GM21367 (cell line): ENCODE results near the gene PDLIM7.

Source experiments
- ATAC-seq: cut with Tn5 transposase; IDR thresholded peaks from one replicate; pipeline ENCODE4 v1.9.1; 2021; ENCODE audit not compliant: unreplicated experiment

PDLIM7 gene

DNA sequence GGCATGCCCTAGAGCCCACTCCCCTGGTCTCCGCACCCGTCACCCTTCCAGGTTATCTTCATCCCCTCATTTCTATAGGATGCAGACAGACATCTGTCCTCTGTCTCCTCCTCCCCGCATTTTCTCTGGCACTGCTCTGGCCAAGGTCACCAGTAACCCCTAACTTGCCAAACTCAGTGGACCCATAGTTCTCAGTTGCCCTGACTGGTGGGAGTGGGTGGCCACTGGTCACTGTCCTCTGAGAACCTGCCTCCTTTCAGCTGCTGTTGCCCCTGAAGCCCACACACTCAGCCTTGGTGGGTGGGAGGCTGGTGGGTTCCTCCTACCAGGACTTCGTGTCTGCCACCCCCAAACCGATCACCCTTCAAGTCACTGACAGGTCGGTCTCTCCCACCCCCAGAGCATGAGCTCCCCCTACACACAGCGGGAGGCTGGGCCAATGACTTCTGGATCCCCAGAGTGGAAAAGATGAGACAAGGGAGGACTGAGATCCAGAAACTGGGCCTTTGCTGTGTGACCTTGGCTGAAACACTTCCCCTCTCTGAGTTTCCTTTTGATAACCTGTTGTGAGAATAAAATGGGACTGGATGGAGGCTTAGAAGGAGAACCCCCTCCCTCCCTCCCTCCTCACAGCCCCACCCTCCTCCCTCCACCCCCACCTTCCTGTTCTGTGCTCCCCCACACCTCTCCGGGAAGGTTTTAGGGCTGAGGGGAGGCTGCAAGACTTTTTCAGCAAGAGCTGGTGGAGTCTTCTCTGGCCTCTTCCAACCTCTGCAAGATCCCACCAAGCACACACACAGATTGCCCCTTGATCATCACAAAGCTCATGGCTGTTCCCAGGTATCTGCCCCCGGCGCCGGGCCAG, 21.6 kb downstream of the PDLIM7 start:
- no peak for ATAC-seq

DNA sequence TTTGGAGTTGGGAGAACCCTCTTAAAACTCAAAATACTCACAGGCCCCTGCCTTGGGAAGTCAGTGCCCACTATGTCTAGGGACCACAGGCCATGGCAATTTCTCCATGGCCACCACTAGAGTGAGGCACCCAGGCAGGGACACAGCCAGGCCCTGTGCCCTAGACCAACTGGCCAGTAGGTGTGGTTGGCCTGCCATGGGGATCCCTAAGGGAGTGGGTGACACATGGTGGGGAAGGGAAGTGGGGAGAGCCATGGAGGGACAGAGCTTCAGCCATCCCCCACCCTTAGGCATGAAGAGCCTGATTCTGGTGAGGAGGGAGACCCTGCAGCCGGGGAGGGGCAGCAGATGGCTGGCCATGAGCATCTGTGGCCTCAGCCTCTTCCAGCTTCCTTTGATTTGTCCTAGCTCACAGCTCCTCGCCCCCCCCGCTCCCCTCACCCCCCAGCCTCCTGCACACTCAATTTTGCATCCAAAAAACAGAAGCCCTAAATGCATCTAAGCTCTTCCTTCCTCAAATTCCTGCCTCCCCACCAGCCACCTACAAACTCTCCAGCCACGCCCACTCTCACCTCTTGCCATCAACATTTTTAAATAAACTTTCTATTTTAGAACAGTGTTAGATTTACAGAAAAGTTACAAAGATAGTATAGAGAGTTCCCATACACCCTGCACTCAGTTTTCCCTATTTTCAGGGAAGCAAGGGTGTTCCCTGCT, 22.4 kb downstream of the PDLIM7 start:
- ATAC-seq: no peak

DNA sequence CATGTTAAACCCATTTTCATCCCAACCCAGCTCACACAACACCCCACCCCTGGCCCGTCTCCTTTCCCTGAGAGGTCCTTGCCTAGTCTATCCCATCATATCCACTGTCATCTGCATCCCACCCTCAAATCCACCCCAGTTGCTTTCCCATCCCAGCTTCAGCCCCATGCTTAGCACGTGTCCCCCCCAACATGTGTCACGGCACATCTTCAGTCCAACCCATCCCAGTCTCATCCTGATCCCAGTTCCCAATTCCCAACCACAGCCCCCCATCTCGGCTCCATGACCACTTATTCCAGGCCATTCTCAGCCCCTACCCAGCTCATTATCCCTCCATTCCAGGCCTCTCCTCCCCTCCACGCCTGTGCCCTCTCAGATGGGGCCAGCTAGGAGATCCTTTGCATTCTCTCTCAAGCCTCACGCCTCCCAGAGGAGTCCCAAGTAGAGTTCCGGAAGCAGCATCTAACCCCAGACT, 23.4 kb downstream of the PDLIM7 start:
- ATAC-seq: no peak

DNA sequence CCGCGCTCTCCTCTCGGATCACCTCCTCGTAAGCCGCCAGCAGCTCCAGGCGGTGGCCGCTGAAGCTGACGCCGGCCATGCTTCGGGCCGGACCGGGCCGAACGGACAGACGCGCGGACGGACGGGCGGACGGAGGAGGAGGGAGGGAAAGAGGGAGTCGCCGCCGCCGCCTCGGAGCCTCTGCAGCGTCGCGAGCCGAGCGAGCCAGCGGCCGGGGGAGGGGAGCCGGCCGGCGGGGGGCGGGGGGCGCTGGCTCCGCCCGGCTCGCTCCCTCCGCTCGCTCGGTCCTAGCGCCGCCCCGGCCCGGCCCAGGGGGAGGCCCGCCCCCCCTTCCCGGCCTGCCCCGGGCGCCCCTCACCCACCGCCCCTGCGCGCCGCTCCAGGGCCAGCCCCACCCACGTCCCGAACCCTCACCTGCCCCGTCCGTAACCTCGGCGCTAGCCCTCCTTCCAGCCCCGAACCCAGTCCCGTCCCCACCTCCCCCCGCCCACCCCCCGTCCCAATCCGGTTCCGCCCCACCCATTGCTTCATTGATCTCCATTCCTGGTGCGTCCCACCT, 23.9 kb downstream of the PDLIM7 start, which contains the start of gene DBN1:
TSS of gene DBN1 (minus strand) at position 192 of the 559 bp plus-strand sequence. CDS start at position 79, 113 bp downstream.
- ATAC-seq: no peak

DNA sequence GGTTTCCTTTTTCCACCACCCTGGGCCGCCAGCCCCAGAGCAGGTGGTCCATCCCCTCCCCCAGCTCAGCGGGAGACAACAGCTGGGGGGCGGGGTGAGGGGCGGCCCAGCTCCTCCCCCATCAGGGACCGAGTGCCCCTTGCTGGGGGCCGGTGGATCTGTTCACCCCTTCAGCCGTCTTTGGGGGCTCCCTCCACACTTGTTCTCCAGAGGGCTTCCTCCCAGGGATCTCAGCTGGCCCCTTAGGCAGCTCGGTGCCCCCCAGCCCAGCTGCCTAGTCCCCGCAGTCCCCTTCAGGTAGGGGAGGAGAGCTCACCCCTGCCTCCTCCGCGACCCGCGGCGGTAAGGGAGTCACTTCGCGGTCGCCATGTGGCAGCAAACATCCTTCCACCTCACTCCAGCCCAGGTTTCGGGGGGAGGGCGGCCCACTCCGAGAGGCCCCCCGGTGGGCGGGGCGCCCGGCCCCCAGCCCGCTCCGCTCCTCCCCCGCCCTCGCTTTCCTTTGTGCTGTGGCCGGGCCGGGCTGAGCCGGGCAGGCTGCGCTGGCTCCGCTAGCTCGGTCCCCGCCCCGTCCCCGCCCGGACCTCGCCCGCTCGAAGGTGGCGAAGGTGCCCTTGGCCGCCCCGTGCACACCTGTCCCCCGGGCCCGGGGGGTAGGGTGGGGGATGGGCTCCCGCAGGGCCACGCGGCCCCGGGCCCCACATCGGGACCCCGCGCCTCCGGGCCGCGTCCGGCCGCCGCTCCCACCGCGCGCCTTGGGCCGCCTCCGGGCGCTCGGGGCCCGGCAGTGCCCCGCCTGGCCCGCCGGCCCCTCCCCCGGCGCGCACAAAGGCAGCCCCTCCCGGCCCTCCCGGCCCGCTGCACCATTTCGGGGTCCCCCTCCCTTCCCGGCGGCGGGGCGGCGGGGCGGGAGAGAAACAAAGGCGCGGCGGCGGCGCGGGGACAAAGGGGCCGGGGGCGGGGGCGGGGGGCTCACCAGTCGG, 24.7 kb downstream of the PDLIM7 start:
- no peak for ATAC-seq

DNA sequence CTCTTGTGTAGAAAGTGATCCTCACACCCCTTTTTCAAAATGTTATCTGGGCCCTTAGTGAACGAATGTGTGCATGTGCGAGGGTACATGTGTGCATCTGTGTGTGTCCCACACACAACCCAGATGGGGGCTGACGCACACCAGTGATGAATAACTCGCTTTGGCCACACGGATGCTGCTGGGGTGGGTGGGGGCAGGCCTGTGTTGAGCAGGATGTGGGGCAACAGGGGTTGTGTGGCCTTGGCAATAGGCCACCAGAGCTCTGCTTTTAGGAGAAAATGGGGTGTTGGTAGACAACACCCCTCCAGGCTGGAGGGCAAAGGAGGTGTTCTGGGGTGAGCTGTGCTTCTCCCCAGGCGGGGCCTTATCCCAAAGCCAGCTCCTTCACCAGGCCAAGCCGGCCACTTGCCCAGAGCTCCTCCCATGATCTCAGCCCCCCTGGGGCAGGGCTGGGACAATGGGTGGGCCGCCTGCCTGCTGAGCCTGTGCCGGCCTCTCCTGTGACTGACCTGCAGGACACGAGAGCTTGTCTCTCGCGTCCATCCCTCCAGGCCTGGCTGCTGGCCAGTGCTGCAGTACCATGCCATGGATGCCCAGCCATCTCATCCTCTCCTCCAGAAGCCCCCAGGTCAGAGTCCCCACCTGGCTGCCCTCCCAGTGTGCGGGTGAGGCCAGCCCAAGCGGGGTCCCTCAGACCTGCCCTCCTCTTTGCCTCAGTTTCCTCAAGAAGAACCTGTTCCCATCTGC, 25.6 kb downstream of the PDLIM7 start:
- no peak for ATAC-seq

DNA sequence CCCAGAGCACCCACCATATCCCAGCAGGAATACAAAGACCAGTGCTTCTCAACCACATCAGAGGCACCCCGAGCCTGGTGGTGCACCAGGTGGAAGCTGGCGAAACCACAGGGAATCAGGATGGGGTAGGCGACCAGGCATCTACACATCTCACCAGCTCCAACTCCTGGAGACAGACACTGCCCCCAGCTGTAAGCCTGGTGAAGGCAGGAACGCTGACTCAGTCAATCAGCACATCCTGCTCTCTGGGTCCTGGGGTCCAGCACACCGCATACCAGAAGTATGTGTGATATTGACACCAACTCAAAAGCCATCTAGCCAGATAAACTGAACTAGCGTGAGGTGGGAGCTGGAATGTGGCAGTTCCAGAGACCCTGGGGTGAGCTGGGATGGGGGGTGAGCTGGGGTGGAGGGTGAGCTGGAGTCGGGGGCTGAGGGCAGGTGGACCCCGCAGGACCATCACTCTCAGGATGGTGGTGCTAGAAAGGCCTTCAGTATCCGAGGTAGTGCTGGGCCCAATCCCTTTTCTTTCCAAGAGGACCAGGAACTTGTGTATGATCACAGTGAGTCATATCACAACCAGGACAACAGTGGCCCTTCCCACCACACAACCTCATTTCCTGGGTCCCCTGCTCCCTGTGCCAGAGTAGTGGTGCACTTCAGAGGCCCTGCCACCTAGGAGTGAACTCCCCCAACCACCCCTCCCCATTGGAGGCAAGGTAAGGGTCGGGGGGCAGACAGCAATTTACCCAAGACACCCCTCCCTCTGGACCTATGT, 26.5 kb downstream of the PDLIM7 start:
- ATAC-seq: no peak

DNA sequence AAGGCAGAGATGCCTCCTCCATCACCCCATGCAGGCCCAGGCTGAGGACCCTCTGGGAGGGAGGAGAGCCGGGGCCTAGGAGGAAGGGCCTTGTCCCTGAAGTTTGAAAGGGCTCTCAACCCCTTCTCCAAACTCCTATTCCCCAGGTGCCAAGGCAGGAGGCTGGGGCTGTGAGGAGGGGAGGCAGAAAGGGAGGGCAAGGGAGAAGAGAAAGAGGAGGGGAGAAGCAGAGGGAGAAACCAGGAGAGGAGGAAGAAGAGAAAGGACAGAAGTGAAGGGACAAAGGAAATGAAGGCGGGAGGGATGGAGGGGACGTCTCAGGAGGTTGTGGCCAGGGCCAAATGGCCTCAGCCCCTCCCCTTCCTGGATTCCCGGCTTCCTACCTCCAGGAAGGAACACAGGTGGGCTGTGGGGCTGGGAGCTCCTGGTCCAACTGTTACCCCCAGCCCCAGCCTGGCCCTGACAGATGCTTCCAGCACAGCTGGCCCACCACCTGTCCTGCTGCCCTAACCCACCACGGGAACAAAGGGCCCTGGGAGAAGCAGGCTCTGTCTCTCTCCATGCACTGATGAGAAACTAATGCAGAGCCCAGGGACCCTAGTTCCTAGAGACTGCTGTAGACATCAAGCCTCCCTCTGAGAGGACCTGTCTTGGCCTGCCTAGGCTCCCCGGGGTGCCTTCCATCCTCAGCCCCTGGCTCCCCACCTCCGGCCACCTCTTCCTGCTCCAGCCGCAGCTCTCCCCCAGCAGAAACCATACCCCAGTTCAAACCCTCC, 27.5 kb downstream of the PDLIM7 start:
- no peak for ATAC-seq

DNA sequence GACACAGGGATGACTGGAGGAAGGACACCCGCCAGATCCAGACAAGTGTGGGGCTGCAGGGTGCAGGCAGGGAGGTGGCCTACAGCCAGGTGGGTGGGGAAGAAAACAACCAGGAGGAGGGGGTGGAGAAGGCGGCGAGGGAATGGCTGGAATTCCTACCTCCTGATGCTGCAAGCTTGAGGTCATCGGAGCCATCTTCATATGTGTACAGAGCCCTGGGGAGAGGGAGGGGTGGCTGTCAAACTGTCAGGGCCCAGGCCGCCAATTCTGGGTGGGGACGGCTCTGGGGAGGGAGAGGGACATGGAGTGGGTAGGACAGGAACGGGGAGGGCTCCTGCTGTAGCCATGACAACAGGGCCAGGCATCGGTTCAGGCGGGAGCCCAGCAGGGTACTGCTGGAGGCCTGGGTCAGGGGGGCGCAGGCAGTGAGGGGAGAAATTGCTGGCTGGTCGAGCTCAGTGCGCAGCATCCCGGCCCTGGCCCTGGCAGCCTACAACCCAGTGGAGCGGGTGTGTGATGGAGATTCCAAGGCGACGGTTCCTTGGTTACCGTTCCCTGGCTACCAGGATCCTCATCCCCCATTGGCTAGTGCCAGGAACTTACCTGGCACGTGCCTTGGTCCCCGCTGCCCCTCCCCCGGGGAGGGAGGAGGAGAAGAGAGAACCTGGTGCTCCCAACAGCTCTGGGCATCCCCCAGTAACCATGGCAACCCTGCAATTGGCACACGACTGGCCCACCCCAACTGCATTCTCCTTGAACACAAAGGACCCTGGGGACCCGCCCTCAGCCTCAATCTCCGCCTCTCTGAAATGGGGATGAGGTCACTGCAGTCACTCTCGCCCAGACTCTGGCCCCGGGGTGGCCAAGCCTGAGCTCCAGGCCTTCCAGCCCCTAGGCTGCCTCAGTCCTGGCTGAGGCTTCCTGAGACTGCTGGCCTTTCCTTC, 28.4 kb downstream of the PDLIM7 start:
- no peak for ATAC-seq

DNA sequence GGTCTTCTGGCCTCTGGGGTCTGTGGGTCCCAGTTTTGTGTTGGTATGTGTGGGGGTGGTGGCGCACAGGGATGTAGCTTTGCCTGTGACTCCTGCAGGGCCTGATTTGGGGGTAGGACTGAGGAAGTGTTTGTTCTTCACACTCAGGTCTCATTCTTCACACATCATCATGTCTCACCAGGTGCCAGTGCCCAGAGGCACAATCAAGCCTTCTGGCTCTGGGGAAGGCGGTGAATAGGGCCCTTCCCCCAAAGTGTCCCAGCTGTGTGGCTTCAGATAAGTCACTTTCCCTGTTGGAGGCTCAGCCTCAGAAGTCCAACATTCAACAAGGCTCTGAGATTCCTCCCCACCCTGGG, 29.1 kb downstream of the PDLIM7 start:
- ATAC-seq: no peak

DNA sequence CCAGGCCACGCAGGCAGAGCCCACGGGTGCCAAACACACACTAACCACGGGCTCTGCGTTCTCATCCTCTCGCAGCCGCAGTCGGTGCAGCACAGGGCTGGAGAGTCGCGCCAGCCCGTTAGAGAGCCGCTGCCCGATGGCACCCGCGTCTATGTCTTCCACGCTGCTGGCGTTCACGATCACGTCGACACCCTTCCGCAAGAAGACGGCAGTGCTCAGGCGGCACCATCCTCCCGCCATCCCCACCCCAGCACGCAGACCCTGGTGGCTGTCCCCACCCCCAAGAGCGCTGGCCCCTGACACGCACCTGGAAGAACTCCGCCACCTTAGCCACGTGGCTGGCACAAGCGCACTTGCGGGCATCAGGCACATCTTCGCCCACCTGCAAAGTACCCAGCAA, 30.0 kb downstream of the PDLIM7 start:
- ATAC-seq: no peak

DNA sequence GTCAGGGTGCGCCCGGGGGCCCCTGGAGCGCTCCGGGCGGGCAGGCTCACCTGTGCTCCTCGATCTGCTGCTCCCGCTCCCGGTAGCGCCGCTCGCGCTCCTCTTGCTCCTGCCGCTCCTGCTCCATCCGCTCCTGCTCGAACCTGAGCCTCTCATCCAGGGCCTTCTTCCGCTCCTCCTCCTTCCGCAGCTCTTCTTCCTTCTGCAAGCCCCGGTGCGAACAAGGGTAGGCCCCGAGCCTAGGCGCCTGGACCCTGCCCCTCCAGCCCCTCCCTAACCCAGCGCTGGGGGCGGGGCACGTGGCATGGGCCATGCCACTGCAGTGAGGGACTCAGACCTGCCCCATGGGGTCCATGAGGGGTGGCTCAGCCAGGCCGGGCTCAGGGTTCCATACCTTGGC, 30.5 kb downstream of the PDLIM7 start:
- ATAC-seq: no peak

DNA sequence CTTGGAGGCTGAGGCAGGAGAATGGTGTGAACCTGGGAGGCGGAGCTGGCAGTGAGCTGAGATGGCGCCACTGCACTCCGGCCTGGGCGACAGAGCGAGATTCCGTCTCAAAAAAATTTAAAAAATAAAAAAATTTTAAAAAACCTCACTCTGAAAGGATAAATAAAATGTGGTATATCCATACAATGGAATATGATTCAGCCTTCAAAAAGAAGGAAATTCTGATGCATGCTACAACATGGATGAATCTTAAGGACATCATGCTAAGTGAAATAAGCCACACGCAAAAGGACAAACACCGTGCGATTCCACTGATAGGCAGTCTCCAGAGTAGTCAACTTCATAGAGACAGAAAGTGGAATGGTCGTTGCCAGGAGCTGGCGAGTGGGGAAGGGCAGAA, 32.4 kb downstream of the PDLIM7 start:
- ATAC-seq: no peak

DNA sequence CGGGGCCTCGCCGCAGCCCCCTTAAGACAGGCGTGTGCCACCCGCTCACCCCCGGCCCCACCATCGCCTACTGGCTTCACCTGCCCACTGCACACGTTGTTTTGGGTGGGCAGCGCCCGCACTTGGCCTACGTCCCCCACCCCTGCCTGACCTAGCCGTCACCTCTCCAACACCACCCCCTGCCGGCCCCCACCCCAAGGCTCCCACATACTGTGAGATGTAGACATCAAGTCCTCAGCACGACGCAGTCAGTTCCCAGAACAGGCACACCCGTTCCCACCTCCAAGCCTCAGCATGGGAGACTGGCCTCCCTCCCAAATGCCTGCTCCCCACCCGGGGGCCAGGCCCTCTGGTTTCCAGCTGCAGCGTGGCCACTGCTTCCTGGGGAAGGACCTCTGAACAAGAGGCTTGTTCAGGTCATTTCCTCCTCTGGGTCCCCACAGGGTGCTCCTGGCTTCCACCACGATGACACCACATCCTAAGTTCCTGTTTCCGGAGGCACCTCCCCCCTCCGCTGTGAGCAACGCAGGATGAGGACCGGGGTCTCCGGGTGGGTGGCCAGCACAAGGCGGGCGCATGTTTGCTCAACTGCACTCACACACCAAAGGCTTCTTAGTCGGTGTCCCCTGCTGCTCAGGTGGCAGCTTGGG, 35.3 kb downstream of the PDLIM7 start:
- no peak for ATAC-seq

DNA sequence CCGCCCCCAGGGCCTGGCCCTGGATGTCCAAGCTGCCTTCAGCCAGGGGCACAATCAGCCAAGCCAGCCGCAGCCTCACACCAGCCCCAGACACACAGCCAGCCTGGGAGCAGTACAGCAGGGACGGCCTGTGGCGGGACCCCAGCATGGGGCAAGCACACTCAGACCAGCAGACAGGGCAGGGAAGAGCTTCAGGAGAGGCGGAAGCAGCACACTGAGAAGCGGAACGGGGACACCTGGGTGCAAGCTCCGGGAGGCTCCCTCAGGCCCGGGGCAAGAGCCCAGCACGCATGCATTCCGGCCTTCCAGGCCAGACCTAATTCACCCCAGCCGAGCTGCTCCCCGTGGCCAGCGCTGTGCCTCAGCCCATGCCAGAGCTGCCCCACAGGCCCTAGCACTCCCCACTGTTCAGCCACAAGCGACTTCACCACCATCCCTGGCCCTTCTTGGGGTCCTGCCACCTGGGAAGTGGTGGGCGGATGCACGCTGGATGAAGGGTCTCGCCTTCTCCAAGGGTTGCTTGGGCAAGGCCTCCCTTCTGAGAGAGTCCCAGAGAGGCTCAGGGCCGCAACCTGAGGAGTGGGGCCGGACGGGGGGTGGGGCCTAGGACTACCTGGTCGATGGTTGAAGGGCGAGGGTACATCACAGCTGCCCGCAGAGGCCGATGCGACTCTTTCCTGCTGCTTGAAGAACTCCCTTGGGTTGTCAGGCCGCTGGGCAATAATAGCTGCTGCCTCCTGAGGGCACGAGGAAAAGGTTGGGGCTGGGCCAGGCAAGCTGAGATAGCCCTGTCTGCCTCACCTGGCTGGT, 37.4 kb downstream of the PDLIM7 start:
- no peak for ATAC-seq

DNA sequence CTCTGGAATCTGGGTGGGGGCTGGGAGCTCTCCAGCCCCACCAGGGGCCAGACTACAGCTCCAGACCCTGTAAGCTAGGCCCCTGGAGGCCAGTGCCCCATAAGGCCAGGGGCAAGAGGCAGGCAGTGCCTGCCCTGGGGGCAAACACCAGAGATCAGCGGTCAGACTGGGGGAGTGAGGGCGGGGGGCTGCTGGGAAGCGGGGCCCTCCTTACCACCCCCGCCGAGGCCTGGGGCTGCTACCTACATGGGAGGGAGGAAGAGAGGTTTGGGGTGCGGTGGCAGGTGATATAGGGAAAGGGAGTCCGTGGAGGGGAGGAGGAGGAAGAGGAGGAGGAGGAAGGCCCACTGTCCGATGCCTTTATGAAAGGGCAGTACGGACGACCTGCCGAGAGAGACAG, 38.0 kb downstream of the PDLIM7 start:
- no peak for ATAC-seq
